Esophagus muscularis mucosa (tissue), 4 donors: ENCODE measurements around the gene APOC3. TPM values are rescaled to one million over a fixed set of nuclear protein-coding genes. Genes with fewer than 3 reads are reported as not detected.

ENCODE experiments used
- DNase-seq: peaks from one replicate; pipeline ENCODE4 v3.0.0-alpha.2; 2017; ENCODE audit errors: extremely low spot score
- H3K27ac ChIP-seq, 4 donors: fragments of 200-600 bp; sonication (generic); replicated peaks in 1 of 4; 1 replicate in 3 of 4; 2 replicates in 1 of 4; pipeline ENCODE4 v1.5.1; 2016 to 2019; ENCODE audit warnings: mild to moderate bottlenecking in 1 of 4
- H3K27me3 ChIP-seq, 4 donors: fragments of 200-600 bp; sonication (generic); one replicate each; pipeline versions ENCODE4 v1.5.1 to v1.6.0; 2016 to 2019
- H3K36me3 ChIP-seq, 4 donors: fragments of 200-600 bp; sonication (generic); one replicate each; pipeline ENCODE4 v1.5.1; 2016 to 2019
- H3K4me1 ChIP-seq, 4 donors: fragments of 200-600 bp; sonication (generic); one replicate each; pipeline ENCODE4 v1.5.1; 2016 to 2019
- H3K4me3 ChIP-seq, 4 donors: fragments of 200-600 bp; sonication (generic); 1 replicate in 2 of 4; 2 replicates in 2 of 4; pipeline ENCODE4 v1.5.1; 2016 to 2019; ENCODE audit warnings: mild to moderate bottlenecking in 4 of 4, moderate library complexity in 1 of 4
- H3K9me3 ChIP-seq, 4 donors: fragments of 200-600 bp; sonication (generic); 1 replicate in 3 of 4; 2 replicates in 1 of 4; pipeline ENCODE4 v1.5.1; 2016 to 2019
- CTCF ChIP-seq, 3 experiments: fragments of 200-600 bp in 2 of 3; fragments of 450-650 bp in 1 of 3; sonication (generic) in 2 of 3; IDR thresholded peaks; one replicate each; pipeline ENCODE4 v1.5.1; 2017 to 2019; ENCODE audit warnings: antibody characterized with exemption in 3 of 3, mild to moderate bottlenecking in 2 of 3, moderate library complexity in 1 of 3
- EP300 ChIP-seq: sonication (generic); formaldehyde crosslinking; IDR thresholded peaks from one replicate; pipeline ENCODE4 v1.6.1; 2017; ENCODE audit warnings: antibody characterized with exemption
- POLR2A ChIP-seq: fragments of 450-650 bp; IDR thresholded peaks from one replicate; pipeline ENCODE4 v1.6.1; 2017; ENCODE audit warnings: antibody characterized with exemption, moderate library complexity, mild to moderate bottlenecking, low read depth
- POLR2AphosphoS5 ChIP-seq, 2 donors: sonication (generic); formaldehyde crosslinking; IDR thresholded peaks; one replicate each; pipeline ENCODE4 v1.6.1; 2017; ENCODE audit warnings: antibody characterized with exemption in 2 of 2
- WGBS: methylation state at CpG from one replicate; pipeline ENCODE4 v1.1.5; 2018; 5-methylcytosine and 5-hydroxymethylcytosine counted together
- intact Hi-C: fragments of 100-400 bp; cut with DNase I; formaldehyde crosslinking; loops from one replicate; pipeline ENCODE4 v1.15.1; 2023
- total RNA-seq, 4 donors: library from RNA; depleted of rRNA; stranded (reverse); fragments of >200 nt; gene quantifications; one replicate each; pipeline versions ENCODE4 v1.1.0 to v1.2.1, GENCODE V29; 2016

The APOC3 gene
- total RNA-seq, 4 donors from 2014 or later: not detected

- Histone ChIP-seq H3K4me3 (no peak overlapping the region), H3K27me3 (no peaks in the 10 kb centered on the region), H3K27ac (no peak overlapping the region), H3K36me3 (no peaks in the 10 kb centered on the region), H3K9me3 (no peaks in the 10 kb centered on the region), H3K4me1 (no peaks in the 10 kb centered on the region)
- TF ChIP-seq CTCF (IDR thresholded peaks at IDR 0.05): no peak
- TF ChIP-seq POLR2A: no peak
- no peak for TF ChIP-seq POLR2AphosphoS5 (IDR thresholded peaks at IDR 0.05)
- no peak for TF ChIP-seq EP300
- 83% methylated on average over 3 of the region's 9 CpGs for WGBS
- intact Hi-C loops: no loop called here
- DNase-seq: no peak
These were observed 2.8 kb upstream of the APOC3 start for GRCh38 chr11:116826751-116827431.

- intact Hi-C loops: no loop called here
- WGBS: 90% methylated on average over 6 of the region's 6 CpGs
These were observed 2.2 kb upstream of the APOC3 start for GRCh38 chr11:116827461-116827860.

GRCh38 chr11:116828632-116829524 lies 829 bp upstream of the APOC3 start:
- H3K27ac ChIP-seq: no peak overlapping the region
- WGBS: 79% methylated on average over 13 of the region's 16 CpGs
- H3K36me3 ChIP-seq: no peaks in the 10 kb centered on the region
- no peaks in the 10 kb centered on the region for H3K4me1 ChIP-seq
- H3K27me3 ChIP-seq: no peaks in the 10 kb centered on the region
- H3K9me3 ChIP-seq: no peaks in the 10 kb centered on the region
- no peak for DNase-seq
- TF ChIP-seq EP300 (no peak), POLR2A (no peak), POLR2AphosphoS5 (IDR thresholded peaks at IDR 0.05) (no peak), CTCF (IDR thresholded peaks at IDR 0.05) (no peak)
- intact Hi-C loops: no loop called here
- no peak overlapping the region for H3K4me3 ChIP-seq

More at GRCh38 chr11:116827461-116827860, 2.2 kb upstream of the APOC3 start:
- no peaks in the 10 kb centered on the region for H3K9me3 ChIP-seq
- no peaks in the 10 kb centered on the region for H3K27me3 ChIP-seq
- DNase-seq: no peak
- H3K27ac ChIP-seq: no peak overlapping the region
- H3K4me1 ChIP-seq: no peaks in the 10 kb centered on the region
- TF ChIP-seq POLR2A (no peak), POLR2AphosphoS5 (IDR thresholded peaks at IDR 0.05) (no peak), CTCF (IDR thresholded peaks at IDR 0.05) (no peak), EP300 (no peak)
- H3K36me3 ChIP-seq: no peaks in the 10 kb centered on the region
- no peak overlapping the region for H3K4me3 ChIP-seq

- no peak for DNase-seq
- TF ChIP-seq EP300: no peak
- TF ChIP-seq POLR2AphosphoS5 (IDR thresholded peaks at IDR 0.05): no peak
- intact Hi-C loops: no loop called here
- Histone ChIP-seq H3K9me3 (no peaks in the 10 kb centered on the region), H3K27me3 (no peaks in the 10 kb centered on the region), H3K4me1 (peaks cover 7 to 8% (median 8%) of the 10 kb centered on the region in 4 donors), H3K27ac (no peak overlapping the region), H3K4me3 (no peak overlapping the region), H3K36me3 (no peaks in the 10 kb centered on the region)
- 93% methylated on average over 9 of the region's 17 CpGs for whole genome bisulfite sequencing
These were observed 641 bp downstream of the APOC3 start for GRCh38 chr11:116830184-116830912.
